Left renal pelvis (tissue), 4 donors: ENCODE results near the gene PRXL2A. TPM values are rescaled to one million over a fixed set of nuclear protein-coding genes. Genes with fewer than 3 reads are reported as not detected.
"Not testable (repeated sequence)": the region's sequence is repeated elsewhere in the genome, so short reads cannot be mapped to it uniquely, and the experiment has no call there.

Source experiments
- DNase-seq, 4 donors: peaks; one replicate each; pipeline ENCODE4 v3.0.0-alpha.2; 2013; ENCODE audit warnings: low read depth in 4 of 4, low spot score in 3 of 4
- polyA plus RNA-seq, 4 donors: library from polyadenylated mRNA; unstranded; fragments of 120-200 nt; gene quantifications; one replicate each; pipeline ENCODE4 v1.2.1, GENCODE V29; 2013; ENCODE audit not compliant: insufficient read length in 4 of 4

The PRXL2A gene
- polyA plus RNA-seq, 4 donors, result 115 to 128 (median 121) TPM

- no peak for DNase-seq
These were observed 64.8 kb downstream of the PRXL2A start for GRCh38 chr10:80473096-80473657.

- DNase-seq, result no peak
These were observed 65.6 kb downstream of the PRXL2A start for GRCh38 chr10:80473692-80474596.

GRCh38 chr10:80474597-80474910, 66.2 kb downstream of the PRXL2A start:
- no peak for DNase-seq

GRCh38 chr10:80474941-80475340, 66.6 kb downstream of the PRXL2A start:
- no peak for DNase-seq

GRCh38 chr10:80475641-80476040, 67.3 kb downstream of the PRXL2A start:
- not testable (repeated sequence) for DNase-seq

- DNase-seq, result no peak
These were observed 68.3 kb downstream of the PRXL2A start for GRCh38 chr10:80476685-80477084.

GRCh38 chr10:80477813-80478212, 69.5 kb downstream of the PRXL2A start:
- no peak for DNase-seq

GRCh38 chr10:80480373-80480772, 72.0 kb downstream of the PRXL2A start:
- DNase-seq, result not testable (repeated sequence)

- no peak for DNase-seq
These were observed 72.5 kb downstream of the PRXL2A start for GRCh38 chr10:80480852-80481251.

- DNase-seq, result no peak
These were observed 75.9 kb downstream of the PRXL2A start for GRCh38 chr10:80484243-80484642.

- no peak for DNase-seq
These were observed 76.3 kb downstream of the PRXL2A start for GRCh38 chr10:80484676-80485075.

GRCh38 chr10:80485076-80485945, 77.0 kb downstream of the PRXL2A start:
- no peak for DNase-seq

- DNase-seq, result no peak
These were observed 77.8 kb downstream of the PRXL2A start for GRCh38 chr10:80485946-80486764.

Other genes with a start within 250 kb of the PRXL2A start
- gene ANXA11, start 203.0 kb upstream of the PRXL2A start, polyA plus RNA-seq, result 100 to 1,000 TPM; 110 to 147 (median 140) TPM
- 1 to 10 TPM in 3 of 4 donors, under 1 TPM in 1; 0.90 to 1.5 (median 1.3) TPM for gene MAT1A, start 118.9 kb upstream of the PRXL2A start, polyA plus RNA-seq
- gene DYDC1, start 51.8 kb upstream of the PRXL2A start, polyA plus RNA-seq, result under 1 TPM in 3 of 4 donors, not detected in 1; 0.30 to 0.54 (median 0.50) TPM
- gene DYDC2, start 51.8 kb upstream of the PRXL2A start, polyA plus RNA-seq, result 1 to 10 TPM in 2 of 4 donors, under 1 TPM in 2; 0.22 to 2.4 (median 1.1) TPM
- gene TSPAN14, start 45.8 kb downstream of the PRXL2A start, polyA plus RNA-seq, result 100 to 1,000 TPM in 1 of 4 donors, 10 to 100 TPM in 3; 83.7 to 101 (median 91.8) TPM
- under 1 TPM; 0.11 to 0.46 (median 0.15) TPM for gene SH2D4B, start 129.4 kb downstream of the PRXL2A start, polyA plus RNA-seq